ENCODE results near the gene C12orf42. TPM values are rescaled to one million over a fixed set of nuclear protein-coding genes. Genes with fewer than 3 reads are reported as not detected.

The C12orf42 gene
- total and polyA plus RNA-seq, 9 donors = not detected

DNA sequence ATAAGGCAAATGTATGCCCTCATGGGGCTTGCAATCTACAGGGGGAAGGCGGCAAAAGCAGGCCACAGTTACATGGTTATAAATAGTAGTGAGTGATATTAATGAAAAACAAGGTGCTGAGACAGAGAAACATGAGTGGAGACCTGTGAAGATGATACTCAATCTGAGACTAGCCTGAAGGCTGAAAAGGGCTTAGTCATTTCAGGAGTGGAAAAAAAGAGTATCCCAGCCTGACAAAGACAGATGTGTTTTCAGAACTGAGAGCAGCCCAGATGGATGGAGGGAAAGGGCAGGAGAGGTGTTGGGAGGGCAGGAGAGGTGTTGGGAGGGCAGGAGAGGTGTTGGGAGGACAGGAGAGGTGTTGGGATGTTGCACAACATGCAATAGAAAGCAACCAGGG is 181.9 kb downstream of the C12orf42 start:
- no peaks in the 10 kb centered on the region for H3K36me3 ChIP-seq
- DNase-seq = no peak
- TF ChIP-seq POLR2A (IDR thresholded peaks at IDR 0.05) = no peak
- TF ChIP-seq EP300 (IDR thresholded peaks at IDR 0.05) = no peak
- TF ChIP-seq, protein P1, sequence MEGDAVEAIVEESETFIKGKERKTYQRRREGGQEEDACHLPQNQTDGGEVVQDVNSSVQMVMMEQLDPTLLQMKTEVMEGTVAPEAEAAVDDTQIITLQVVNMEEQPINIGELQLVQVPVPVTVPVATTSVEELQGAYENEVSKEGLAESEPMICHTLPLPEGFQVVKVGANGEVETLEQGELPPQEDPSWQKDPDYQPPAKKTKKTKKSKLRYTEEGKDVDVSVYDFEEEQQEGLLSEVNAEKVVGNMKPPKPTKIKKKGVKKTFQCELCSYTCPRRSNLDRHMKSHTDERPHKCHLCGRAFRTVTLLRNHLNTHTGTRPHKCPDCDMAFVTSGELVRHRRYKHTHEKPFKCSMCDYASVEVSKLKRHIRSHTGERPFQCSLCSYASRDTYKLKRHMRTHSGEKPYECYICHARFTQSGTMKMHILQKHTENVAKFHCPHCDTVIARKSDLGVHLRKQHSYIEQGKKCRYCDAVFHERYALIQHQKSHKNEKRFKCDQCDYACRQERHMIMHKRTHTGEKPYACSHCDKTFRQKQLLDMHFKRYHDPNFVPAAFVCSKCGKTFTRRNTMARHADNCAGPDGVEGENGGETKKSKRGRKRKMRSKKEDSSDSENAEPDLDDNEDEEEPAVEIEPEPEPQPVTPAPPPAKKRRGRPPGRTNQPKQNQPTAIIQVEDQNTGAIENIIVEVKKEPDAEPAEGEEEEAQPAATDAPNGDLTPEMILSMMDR (IDR thresholded peaks at IDR 0.05) = no peak
- H3K4me3 ChIP-seq = no peak overlapping the region
- intact Hi-C loops (cut with DNase I) = loop anchor here in 1 of 4 donors (2.0 kb wide), 1 partner anchor 69 kb away; no protein-coding TSS in a partner anchor
- H3K27ac ChIP-seq = no peak overlapping the region
- H3K27me3 ChIP-seq = no peaks in the 10 kb centered on the region
- WGBS, 3 donors = 71 to 87% (median 73%) methylated on average over 1 of the region's 1 CpG
- no peaks in the 10 kb centered on the region for H3K9me3 ChIP-seq
- H3K4me1 ChIP-seq (ENCODE audit: insufficient read depth) = no peaks in the 10 kb centered on the region

DNA sequence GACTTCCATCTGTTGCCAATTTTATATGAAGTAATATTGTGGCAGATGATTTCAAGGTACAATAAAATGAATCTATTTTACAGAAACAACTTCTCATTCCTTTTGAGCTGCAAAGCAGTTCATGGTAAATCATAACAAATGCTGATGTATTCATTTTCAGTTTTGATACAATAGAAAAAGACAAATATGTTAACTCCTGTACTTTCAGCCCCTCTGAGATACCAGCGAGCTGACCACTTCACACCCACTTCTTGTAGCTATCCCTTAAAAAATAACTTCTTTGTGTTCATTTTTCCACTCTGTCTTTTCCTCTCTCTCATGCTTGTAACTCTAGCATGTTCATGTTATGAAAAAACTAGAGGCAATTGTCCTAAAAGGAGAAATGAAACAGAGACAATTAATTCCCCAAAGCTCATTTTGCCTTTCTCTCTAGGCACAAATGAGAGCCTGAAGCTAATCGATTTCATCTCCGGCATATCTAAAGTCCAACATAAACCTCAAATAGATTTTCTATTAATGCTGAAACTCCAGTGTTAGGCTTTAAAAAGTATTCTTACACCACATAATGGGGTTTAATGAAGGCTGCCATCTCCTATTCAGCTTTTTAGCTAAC is 182.9 kb downstream of the C12orf42 start:
- Histone ChIP-seq H3K4me1 (ENCODE audit: insufficient read depth) (no peaks in the 10 kb centered on the region), H3K4me3 (no peak overlapping the region), H3K27me3 (no peaks in the 10 kb centered on the region), H3K9me3 (no peaks in the 10 kb centered on the region), H3K36me3 (no peaks in the 10 kb centered on the region), H3K27ac (no peak overlapping the region)
- 84 to 88% (median 87%) methylated on average over 3 of the region's 3 CpGs for WGBS, 3 donors
- no peak for DNase-seq
- no peak for TF ChIP-seq EP300 (IDR thresholded peaks at IDR 0.05)
- TF ChIP-seq, protein P1 (IDR thresholded peaks at IDR 0.05) = no peak
- no peak for TF ChIP-seq POLR2A (IDR thresholded peaks at IDR 0.05)
- intact Hi-C loops (cut with DNase I) = loop anchor here in 1 of 4 donors (2.0 kb wide), 1 partner anchor 68 kb away; no protein-coding TSS in a partner anchor

DNA sequence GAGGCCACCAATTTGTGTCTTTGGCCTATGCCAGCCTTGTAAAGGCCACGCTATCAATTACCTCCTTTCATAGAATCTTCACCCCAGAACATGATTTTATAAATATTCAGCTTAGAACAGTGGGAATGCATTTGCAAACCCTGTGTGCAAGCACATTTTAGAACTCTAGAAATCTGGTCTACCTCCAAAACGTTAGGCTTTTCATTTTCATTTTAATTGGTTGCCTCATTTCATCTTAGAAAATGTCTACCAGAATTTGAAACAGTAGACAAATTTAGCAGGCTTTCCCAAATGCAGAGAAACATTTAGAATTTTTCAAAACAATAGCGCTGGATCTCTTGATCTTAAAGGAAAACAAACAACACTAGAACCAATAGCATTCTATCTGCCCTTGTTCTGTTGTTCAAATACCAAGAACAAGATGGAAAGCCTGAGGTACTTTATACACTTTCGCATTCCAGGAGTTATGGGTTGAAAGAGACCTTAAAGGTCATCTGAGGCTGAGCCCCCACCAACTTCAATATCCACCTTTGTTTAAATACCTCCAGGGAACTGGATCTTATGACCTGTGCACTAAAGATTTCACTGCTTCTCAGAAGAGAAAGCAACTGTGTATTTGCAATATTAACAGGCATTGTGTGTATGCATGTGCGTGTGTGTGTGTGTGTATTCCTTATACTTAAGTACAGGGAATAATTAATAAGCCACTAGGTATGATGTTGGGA is 185.1 kb downstream of the C12orf42 start:
- intact Hi-C loops (cut with DNase I) = no loop called here
- Histone ChIP-seq H3K27ac (no peak overlapping the region), H3K27me3 (no peaks in the 10 kb centered on the region), H3K4me1 (ENCODE audit: insufficient read depth) (no peaks in the 10 kb centered on the region), H3K4me3 (no peak overlapping the region), H3K9me3 (no peaks in the 10 kb centered on the region), H3K36me3 (no peaks in the 10 kb centered on the region)
- DNase-seq = no peak
- TF ChIP-seq POLR2A (IDR thresholded peaks at IDR 0.05) (no peak), EP300 (IDR thresholded peaks at IDR 0.05) (no peak)
- TF ChIP-seq, protein P1 (IDR thresholded peaks at IDR 0.05) = no peak
- 67 to 79% (median 71%) methylated on average over 5 of the region's 5 CpGs for WGBS, 3 donors

DNA sequence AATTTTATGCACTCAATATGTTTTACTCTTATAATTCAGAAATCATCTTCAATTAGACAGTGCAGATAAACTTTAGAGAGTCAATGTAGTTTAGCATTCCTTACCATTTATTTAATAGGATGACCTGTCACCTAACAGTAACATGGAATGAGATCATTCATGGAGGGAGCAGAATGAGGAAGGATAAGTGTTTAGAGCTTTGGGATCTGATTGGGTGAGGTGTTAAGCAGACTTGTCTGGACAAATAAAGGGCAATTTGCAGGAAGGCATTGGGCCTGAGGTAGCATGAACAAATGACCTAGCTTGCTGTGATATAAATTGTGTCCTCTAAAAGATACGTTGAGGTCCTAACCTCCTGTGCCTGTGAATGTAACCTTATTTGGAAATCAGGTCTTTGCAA is 187.4 kb downstream of the C12orf42 start:
- intact Hi-C loops (cut with DNase I) = no loop called here
- WGBS, 3 donors = 65 to 69% (median 68%) methylated on average over 1 of the region's 1 CpG
- no peaks in the 10 kb centered on the region for H3K36me3 ChIP-seq
- H3K9me3 ChIP-seq = no peaks in the 10 kb centered on the region
- no peak overlapping the region for H3K27ac ChIP-seq
- H3K4me1 ChIP-seq (ENCODE audit: insufficient read depth) = no peaks in the 10 kb centered on the region
- TF ChIP-seq EP300 (IDR thresholded peaks at IDR 0.05) (no peak), POLR2A (IDR thresholded peaks at IDR 0.05) (no peak)
- TF ChIP-seq, protein P1 (IDR thresholded peaks at IDR 0.05) = no peak
- no peaks in the 10 kb centered on the region for H3K27me3 ChIP-seq
- no peak overlapping the region for H3K4me3 ChIP-seq
- no peak for DNase-seq
